GM18499 (cell line): Measurements from ENCODE around the gene RBM22.
"Not testable (repeated sequence)": the region's sequence is repeated elsewhere in the genome, so short reads cannot be mapped to it uniquely, and the experiment has no call there.

Experiments
- ATAC-seq: cut with Tn5 transposase; IDR thresholded peaks from one replicate; pipeline ENCODE4 v1.9.1; 2021; ENCODE audit warnings: moderate number of reproducible peaks; ENCODE audit not compliant: insufficient read depth, unreplicated experiment

Gene RBM22

DNA sequence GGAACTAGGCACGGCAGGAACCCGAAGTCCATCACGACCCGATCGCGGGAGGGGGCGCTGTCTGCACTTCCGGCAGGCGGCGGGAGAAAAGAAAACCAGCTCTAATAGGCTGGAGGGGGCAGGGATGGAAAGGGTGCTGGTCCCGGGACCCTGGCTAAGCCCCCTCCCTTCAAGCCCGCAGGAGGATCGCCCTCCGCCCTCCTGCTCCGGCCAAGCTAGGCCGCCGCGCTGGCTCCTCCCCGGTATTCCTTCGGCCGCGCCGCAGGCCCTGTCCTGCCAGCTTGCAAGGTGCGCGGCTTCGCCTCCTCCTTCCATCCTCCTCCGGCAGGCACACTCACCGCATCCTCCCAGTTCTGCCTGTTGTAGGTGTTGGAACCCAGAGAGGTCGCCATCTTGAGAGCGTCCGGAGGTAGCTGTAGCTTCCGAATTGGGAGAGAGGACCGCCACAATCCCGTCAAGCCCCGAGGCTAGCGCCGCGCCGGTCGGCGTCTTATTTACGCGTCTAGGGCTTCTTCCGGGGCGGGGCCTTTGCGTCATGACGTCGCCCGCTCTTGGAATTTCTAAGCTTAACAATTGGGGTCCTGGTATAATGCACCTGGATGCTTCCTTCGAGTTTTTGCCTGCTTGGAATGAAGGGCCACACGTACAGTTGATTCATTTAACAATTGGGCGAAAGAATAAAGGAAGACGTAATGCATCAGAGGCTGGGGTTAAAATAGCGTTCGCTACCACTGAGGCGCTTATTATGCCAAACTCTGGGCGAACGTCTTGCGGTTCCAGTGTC lies at the start of gene RBM22:
Gene RBM22 (minus strand): TSS at position 469 of the 784 bp plus-strand sequence. CDS start 77 bp downstream, at position 392.
- peak; percentile 74 for ATAC-seq

DNA sequence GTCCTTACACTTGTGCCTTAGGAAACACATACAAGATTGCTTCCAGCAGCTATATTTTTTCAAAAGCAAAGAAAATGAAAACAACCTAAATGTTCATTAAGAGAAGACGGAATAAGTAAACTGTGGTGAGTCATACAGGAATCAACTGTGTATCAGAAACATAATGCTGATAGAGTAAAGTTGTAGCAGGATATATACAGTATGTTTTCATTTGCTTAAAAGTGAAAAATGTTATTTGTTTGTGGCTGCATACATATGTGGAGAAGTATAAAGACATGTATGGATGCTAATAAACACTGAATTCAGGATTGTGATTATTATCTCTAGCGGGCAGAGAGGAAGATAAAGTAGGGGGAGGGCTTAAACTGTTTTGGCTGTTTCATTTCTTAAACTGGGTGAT lies 49.6 kb upstream of the RBM22 start:
- ATAC-seq, result no peak

DNA sequence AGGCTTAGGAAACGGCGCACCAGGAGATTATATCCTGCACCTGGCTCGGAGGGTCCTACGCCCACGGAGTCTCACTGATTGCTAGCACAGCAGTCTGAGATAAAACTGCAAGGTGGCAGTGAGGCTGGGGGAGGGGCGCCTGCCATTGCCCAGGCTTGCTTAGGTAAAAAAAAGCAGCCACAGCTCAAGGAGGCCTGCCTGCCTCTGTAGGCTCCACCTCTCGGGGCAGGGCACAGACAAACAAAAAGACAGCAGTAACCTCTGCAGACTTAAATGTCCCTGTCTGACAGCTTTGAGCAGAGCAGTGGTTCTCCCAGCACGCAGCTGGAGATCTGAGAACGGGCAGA lies 42.3 kb upstream of the RBM22 start:
- not testable (repeated sequence) for ATAC-seq

DNA sequence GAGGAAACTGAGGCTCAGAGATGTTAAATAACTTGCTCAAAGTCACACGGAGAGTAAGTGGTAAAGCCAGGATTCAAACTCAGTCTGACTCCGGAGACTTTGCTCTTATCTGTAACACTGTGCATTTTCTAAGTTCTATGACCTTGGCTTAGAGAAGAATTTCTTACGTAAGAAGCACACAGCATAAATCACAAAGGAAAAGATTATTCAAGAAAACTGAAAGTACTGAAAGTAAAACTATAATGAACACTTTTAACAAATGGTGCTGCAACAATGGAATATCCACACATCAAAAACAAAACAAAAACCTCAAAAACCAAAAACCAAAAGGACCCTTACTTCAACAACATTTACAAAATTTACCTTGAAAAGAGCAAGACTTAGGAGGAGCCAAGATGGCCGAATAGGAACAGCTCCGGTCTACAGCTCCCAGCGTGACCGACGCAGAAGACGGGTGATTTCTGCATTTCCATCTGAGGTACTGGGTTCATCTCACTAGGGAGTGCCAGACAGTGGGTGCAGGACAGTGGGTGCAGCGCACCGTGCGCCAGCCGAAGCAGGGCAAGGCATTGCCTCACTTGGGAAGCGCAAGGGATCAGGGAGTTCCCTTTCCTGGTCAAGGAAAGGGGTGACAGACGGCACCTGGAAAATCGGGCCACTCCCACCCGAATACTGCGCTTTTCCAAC lies 41.7 kb upstream of the RBM22 start:
- not testable (repeated sequence) for ATAC-seq

DNA sequence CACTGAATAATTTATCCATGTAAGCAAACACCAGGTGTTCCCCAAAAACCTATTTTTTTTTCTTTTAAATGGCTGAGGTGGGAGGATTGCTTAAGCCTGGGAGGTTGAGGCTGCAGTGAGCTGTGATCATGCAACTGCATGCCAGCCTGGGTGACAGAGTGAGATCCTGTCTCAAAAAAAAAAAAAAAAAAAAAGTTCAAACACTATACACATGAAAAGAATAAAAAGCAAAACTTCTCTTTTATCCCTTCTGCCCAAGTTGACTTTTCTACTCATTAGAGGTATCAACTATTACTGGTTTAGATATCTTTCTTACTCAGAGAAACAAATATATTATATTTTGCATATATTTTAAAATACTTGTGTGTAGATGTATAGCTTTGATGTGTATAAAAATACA lies 40.1 kb upstream of the RBM22 start:
- ATAC-seq, result no peak

DNA sequence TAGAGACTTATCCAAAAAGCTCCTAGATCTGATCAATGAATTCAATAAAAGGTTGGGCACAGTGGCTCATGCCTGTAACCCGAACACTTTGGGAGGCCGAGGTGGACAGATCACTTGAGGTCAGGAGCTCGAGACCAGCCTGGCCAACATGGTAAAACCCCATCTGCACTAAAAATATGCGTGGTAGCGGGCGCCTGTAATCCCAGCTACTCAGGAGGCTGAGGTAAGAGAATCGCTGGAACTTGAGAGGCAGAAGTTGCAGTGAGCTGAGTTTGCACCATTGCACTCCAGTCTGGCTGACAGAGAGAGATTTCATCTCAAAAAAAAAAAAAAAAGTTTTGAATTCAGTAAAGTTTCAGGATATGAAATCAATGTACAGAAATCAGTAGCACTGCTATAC lies 38.0 kb upstream of the RBM22 start:
- ATAC-seq, result no peak

DNA sequence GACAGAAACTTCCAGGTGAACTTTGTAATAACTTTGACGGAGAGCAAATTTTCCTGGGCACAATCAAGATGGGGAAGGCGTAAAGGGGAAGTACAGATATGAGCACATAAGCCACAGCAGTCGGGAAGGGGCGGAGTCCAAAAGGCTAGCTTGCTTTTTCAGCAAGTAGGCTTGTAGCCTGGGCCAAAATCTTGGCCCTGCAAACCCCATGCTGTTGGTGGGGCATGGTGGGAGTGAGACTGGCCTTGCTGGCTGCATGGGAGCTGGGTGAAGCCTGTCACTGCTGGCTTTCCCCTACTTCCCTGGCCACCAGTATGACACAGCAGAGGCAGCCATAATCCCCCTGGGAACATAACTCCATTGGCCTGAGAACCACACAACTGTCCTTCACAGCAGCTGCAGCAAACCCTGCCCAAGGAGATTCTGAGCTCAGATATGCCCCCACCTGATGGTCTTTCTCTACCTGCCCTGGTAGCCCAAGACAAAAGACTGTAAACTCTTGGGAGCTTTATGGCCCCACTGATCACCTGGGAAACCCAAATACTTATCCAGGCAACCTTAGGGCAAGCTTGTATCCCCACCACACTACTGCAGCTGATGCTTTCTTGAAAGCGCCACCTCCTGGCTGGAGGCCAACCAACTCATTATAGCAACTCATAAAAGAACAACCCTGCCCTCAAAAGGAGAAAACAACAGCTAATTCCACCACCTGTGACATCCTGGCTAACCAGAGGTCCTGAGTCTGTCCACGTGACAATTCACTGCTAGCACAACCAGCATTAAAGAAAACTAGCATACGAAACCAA lies 33.9 kb upstream of the RBM22 start:
- ATAC-seq, result no peak

DNA sequence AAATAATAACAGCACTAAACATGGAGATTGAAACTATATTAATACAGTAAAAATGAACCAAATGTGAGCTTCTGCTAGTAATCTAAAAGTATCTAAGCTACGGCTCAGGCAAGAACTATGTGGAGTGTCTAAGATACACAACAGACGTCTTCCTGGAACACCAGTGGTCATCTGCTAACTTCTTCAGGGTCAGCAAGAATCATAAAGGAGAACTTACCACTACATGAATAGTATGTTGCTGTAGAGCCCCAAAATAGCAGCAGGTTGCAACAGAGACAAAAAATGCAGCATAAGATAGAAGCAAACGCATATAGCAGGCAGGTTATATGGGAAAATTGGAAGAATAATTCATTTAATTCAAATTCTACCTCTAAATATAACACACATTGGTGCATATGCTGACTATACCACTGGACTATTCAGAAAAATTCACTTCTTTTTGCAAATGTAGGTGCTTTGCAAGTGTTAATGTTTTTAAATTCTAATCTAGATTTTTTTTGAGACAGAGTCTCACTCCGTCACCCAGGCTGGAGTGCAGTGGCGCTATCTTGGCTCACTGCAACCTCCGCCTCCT lies 30.9 kb upstream of the RBM22 start:
- ATAC-seq, result no peak

DNA sequence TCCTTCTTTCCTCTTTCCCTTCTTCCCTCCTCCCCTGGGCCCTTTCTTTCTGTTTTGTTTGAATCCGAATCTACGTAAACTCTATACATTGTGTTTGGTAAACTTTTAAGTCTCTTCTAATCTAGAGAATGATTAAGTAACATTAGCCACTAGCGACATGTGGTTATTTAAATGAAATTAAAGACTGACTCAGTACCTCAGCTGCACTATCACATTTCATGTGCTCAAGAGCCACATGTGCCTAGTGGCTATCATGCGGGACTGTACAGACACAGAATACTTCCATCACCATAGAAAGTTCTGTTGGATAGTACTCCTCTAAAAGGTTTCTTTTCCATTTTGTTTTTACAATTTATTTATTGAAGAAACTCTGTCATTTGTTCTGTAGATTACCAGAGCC lies 29.0 kb upstream of the RBM22 start:
- ATAC-seq, result no peak

DNA sequence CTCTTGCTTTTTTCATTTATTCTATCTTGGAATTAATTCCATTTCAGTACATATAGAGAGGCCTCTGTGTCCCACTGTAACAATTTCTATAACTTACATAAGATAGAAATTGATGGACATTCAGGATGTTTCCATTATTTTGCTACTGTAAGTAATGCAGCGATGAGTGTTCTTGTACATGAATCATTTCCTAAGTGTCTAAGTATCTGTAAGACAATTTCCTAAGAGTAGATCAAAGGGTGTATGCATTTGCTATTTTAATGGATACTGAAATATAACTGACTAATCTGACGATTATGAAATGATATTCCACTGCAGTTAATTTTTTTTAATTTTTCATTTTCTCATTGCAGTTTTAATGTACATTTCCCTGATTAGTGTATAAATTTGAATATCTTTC lies 23.0 kb upstream of the RBM22 start:
- ATAC-seq, result no peak

DNA sequence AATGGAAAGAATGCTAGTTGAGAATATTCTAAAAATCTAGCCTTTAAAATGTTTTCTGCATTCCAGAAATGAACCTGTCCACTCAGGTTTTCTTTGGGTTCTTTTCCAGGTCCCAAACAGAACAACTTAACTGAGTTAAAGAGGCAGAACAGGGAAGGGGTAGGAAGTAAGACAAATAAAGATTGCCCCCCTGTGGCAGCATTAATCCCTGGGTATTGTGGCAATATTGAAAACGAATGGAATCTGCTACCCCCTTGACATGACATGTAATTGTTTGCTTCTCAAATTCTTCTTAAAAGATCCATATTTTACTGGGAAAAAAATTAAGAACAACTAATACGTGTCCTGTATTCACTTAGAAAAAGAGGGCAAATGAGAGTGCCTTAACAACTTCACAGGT lies 9.3 kb upstream of the RBM22 start:
- no peak for ATAC-seq

DNA sequence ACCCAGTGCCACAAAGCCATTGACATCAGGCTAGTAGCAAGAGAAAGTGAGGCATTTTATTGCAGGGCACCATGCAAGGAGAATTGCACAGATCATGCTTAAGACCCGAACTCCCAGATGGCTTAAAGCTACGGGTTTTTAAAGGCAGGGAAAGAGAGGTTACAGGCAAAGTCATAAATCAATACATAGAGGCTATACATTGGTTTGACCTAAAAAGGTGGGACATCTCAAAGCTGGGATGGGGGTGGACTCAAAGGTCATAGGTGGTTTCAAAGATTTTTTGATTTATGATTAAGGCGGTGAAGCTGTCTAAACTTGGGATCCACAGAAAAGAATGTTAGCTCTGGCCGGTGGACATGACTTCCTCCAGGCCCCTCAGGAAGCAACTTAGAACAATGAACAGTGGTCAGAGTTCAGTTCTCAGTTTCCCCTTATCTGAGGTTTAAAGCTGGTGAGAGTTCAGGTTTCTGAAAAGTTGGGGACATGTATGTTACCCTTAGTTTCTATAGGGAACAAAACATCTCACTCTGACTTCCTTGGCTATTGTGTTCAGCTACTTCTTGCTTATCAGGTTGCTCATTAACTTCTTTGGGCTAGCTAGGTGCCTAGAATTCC lies 6.0 kb upstream of the RBM22 start:
- ATAC-seq, result no peak

DNA sequence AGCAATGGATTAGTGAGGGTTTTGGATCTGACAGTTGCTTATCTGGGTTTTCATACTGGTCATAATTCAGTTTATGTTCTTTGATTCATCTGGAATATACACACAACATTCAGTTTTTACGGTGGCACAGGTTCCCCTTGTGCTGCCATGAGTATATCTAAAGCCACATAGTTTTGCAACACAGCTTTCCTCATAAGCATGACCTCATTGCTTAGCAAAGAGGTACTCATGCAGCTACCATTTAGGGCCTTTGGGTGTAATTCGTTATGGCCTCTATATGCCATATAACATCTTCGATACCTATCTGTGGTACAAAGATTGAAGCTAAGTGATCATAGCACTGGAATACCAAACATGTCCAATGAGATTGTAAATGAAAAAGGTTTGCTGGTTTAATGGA lies 2.9 kb upstream of the RBM22 start:
- no peak for ATAC-seq

DNA sequence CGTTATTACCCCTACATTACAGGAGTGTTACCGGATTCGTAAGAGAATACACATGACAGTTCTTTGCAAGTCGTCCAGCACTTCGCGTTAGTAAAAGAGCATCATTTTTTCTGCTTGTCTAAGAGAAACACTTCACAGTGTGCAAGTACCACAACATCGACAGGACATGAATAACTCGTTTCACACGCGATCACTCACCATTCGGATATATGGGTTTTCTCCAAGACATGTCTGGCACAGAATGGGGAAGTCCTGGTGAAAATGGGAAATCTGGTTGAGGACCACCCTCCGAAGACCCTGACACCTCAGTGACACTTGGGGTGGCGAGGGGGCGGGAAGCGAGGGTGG lies 642 bp downstream of the RBM22 start:
- no peak for ATAC-seq

DNA sequence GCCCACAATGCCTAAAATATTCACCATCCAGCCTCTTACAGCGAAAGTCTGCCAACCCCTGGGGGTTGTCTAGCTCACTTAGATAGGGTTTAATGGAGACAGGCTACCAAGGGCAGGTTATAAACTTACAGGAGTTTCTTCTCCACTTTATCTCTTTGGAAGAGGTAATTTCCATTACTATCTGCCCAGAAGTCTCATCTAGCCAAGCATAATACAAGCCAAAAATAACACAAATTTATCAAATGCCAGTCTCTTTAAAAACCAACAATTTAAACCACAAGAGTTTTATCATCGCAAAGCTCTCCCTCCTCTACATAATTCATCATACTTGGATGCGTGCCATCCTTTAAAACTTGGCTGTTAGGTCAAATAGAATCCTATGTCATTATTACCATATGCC lies 6.2 kb downstream of the RBM22 start:
- ATAC-seq, result no peak

DNA sequence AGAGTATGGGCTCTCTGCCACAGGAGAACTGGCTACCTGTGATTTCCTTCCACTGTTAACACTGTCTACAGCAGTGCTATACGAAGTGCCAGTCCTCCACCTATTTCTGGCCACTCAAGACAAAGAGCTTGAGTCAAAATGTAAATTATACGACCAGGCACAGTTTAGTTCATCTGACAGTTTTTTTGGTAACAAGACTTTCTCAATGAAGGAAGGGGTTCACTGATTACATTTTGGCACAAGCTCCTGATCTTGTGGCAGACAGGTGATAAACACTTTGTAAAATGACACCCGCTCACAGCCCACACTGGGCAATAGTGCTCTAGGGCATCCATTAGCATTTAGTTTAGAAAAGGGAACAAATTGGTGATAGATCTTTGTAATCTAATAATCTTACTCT lies 8.6 kb downstream of the RBM22 start:
- no peak for ATAC-seq

DNA sequence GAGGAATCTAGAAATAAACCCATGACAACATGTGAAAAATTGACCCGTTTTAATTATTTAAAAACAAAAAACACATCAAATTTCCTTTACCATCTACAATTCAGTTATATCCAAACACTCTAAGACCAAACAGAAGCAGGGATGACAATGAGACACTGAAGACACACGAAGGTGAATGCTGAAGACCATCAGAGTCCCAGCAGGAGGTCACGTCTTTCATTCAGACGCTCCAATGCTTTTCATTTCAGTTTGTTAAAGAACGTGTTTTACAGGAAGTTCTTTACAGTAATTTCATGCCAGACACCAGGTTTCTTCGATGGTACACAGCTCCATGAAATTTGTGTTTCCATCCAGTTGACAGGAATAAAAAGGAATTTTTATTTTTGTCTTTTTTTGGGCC lies 10.1 kb downstream of the RBM22 start:
- ATAC-seq, result no peak

DNA sequence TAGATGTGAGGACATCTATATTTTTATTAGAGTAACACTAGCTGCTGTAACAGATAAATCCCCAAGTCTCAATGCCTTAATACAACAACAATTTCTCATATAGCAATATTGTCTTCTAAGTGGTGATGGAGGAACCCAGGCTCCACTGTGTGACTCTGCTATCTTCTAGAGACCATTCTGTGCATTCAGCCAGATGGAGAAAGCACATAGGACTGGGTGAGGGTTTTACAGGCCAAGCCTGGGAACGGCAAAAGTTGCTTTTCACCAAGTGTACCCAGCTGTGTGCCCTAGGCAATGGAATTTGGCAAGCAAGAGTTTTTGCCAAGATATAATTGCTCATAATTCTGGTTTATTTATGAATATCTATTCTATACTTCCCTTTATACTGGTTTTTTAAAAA lies 11.7 kb downstream of the RBM22 start:
- no peak for ATAC-seq

DNA sequence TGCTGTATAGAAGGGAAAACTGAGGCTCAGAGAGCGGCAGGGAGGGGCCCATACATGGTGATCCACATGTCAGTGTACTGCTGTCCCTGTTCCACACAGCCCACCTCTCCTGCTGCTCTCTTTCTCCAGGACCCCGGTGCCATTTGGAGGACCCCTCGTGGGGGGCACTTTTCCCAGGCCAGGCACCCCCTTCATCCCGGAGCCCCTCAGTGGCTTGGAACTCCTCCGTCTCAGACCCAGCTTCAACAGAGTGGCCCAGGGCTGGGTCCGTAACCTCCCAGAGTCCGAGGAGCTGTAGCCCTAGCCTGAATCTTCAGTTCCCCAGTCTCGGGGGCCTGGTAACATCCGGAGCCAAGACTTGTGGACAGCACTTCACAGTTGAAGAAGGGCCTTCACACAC lies 24.3 kb downstream of the RBM22 start:
- ATAC-seq, result no peak

DNA sequence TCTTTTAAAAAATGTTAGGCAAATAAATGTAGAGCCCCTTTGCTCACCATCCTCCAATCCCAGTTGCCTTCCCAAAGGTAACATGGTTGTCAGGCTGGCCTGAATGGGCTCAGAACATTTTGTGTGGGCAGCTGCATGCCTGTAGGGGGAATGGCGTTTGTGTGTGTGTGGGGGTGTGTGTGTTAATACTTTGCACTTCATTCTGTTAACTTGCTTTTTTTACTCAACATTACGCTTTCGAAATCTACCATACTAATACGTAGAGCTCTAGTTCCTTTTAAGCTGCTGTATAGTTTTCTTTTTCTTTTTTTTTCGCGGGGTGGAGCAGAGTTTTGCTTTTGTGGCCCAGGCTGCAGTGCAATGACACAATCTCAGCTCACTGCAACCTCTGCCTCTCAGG lies 25.8 kb downstream of the RBM22 start:
- no peak for ATAC-seq
